Pons (tissue), 1 donor: Measurements from ENCODE around the gene HTT.

Experiments
- DNase-seq: peaks from one replicate; pipeline ENCODE4 v3.0.0-alpha.2; 2016; ENCODE audit warnings: low spot score

The HTT gene

DNA sequence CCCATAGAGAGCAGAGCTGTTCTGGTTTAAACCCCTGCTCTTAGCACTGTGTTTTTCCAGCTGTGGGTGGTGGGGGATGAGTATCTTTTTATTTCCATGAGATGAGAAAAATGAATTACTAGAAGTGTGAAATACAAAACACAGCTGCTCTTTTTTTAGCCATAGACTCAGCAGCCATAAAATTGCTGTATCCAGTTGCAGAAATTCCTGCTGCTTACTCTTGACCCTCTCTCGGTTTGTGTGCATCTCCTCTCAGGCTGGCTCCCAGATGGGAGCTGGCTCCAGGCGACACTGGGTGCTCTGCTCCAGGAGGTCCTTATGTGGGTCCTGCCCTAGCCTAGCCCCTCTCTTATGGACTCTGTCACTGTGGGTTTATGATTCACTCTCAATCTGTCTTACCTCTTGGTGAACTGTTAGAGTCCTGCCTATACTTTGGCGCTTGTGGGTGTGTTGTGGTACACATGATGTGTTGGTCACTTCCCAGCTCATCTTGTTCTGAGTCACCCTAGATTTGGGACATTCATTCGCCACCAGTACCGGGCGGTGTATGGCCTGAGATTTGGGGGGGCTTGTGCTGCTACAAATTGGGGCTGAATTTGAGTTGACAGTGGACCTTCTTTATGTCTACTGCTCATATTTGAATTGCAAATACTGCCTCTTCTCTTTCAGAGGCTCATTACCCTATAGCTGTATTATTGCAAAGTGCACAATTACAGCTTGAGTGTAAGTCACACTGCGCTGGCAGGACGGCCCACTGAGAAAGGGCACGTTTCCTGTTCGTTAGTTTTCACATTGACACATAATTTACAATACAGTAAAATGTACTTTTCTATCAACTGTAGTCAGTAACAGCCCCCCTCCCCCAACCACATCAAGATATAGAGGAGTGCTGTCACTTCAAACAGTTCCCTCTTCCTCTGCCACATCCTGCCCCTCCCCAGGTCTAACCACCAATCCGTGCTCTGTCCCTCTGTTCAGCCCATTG lies 127.5 kb downstream of the HTT start:
- no peak for DNase-seq

DNA sequence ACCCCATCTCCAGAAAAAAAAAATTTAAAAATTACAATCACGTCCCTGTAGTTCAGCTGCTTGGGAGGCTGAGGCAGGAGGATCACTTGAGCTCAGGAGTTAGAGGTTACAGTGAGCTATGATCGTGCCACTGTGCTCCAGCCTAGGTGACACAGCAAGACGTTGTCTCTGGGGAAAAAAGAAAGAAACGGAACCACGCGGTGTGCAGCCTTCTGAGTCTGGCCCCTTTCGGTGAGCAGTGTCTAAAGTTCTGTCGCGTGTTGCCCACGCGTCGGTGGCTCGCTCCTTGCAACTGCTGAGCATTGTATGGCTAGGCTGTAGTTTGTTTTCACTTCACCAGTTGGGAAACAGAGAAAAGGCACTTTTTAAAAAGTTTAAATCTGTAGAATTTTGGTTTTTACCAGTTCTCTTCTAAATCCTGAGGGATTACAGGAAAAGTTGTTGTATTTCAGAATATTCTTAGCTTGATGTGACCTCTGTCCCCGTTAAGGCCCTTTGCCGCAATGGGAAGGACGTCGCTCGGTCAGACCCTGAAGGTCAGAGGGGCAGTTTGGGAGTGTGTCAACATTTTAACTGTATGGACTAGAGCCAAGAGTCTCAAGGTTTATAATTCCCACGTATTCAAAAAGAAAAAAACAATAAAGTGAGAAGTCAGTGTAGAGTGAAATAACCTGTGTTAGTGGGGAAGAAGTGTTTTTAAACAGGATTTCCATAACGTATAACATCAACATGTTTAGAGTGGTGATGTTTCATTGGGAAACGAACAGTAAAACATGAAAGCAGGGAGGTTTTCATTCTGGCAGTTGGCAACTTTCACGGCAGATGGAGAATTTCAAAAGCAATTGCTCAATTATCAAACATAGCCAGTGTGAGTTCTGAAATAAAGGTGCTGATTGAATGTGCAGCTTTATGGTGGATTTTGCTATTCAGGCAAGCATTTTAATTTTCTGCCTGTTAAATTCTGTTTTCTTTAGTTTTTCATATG lies 128.6 kb downstream of the HTT start:
- DNase-seq, result no peak

- no peak for DNase-seq
Observed at GRCh38 chr4:3203971-3204431, 129.5 kb downstream of the HTT start.

GRCh38 chr4:3205995-3206394 lies 131.5 kb downstream of the HTT start:
- DNase-seq, result no peak

DNA sequence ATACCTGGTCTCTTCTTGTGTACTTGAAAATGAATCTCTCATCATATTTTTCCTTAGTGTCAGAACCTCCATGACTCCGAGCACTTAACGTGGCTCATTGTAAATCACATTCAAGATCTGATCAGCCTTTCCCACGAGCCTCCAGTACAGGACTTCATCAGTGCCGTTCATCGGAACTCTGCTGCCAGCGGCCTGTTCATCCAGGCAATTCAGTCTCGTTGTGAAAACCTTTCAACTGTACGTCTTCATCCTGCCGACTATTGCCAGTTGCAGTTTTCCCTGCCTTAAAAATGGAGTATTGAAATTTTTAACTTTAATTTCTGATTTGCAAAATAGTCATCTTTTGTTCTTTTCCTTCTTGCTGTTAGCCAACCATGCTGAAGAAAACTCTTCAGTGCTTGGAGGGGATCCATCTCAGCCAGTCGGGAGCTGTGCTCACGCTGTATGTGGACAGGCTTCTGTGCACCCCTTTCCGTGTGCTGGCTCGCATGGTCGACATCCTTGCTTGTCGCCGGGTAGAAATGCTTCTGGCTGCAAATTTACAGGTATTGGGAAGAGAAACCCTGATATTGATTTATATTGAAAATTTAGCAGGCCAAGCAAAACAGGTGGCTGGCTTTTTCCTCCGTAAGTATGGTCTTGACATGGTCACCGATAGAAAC lies 132.1 kb downstream of the HTT start:
- DNase-seq, result no peak

DNA sequence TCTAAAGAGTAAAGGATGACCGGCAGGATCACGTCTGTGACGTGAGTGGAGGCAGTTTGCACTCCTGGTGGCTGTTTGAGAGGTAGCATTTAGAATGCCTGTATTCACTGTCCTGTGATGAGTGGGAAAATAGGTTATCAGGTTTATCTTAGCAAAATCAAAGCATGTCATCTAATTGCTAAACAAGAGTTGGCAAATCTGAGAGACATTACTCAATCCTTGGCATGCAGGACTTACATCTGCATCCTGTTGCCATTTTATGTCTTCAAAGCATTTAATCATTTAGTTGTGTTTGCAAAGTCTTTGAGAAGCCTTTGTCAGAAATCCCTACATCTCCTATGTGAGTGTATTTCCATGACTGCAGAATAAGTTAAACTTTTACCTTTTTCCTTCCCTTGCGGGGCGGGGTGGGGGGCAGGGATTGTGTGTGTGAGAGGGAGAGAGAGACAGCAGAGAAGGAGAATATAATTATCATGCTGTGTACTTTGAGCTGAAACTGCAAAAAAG lies 133.1 kb downstream of the HTT start:
- no peak for DNase-seq

DNA sequence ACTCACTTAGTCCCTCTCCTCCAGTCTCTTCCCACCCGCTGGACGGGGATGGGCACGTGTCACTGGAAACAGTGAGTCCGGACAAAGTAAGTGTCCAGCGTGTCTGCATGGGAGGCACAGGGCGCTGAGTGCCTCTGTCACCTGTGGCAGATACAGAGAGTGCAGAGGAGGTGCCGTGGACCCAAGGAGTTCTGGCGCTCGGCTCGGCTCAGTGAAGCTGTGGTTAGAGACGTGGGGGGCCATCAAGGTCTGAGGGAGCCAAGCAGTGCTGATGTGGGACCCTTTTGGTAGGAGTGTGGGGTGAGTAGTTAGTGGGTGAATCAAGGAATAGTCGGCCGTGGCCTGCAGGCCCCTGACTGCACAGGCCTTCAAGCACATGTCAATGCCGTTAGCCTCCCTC lies 134.3 kb downstream of the HTT start:
- no peak for DNase-seq

GRCh38 chr4:3209551-3210325 lies 135.3 kb downstream of the HTT start:
- no peak for DNase-seq

- no peak for DNase-seq
Observed at GRCh38 chr4:3210467-3210866, 136.0 kb downstream of the HTT start.

- no peak for DNase-seq
Observed at GRCh38 chr4:3211866-3212265, 137.4 kb downstream of the HTT start.

DNA sequence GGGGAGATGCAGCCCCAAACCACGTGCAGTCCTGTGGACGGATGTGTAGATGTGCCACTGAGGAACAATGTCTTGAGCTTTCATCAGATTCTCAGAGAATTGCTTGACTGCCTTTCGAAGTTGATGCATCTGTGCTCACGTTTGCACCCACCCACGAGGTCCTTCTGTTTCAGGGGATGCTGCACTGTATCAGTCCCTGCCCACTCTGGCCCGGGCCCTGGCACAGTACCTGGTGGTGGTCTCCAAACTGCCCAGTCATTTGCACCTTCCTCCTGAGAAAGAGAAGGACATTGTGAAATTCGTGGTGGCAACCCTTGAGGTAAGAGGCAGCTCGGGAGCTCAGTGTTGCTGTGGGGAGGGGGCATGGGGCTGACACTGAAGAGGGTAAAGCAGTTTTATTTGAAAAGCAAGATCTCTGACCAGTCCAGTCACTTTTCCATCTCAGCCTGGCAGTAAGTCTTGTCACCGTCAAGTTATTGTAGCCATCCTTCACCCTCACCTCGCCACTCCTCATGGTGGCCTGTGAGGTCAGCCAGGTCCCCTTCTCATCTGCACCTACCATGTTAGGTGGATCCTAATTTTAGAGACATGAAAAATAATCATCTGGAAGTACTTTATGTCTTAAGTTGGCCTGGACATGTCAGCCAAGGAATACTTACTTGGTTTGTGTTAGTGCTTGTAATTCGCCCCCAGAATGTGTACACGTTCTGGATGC lies 138.1 kb downstream of the HTT start:
- no peak for DNase-seq

GRCh38 chr4:3213106-3213425 lies 138.6 kb downstream of the HTT start:
- no peak for DNase-seq

DNA sequence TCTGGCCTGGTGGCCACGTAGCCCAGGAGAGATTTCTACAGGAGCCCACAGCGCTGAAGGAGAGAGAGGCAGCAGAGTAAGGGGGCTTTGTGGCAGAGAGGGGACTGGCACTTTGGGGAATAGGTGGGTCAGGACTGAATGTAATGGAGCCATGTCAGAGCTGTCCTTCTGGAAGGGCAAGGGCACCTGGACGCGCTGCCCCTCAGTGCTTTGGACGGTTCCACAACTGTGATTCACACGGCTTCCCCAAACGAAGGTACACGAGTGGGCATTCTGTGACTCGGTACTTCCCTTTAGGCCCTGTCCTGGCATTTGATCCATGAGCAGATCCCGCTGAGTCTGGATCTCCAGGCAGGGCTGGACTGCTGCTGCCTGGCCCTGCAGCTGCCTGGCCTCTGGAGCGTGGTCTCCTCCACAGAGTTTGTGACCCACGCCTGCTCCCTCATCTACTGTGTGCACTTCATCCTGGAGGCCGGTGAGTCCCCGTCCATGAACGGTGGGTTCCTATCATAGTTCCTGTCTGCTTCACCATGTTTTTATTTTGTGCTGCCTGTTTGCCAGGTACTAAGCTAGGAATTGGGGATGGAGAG lies 139.3 kb downstream of the HTT start:
- no peak for DNase-seq

- no peak for DNase-seq
Observed at GRCh38 chr4:3215256-3215655, 140.8 kb downstream of the HTT start.

- no peak for DNase-seq
Observed at GRCh38 chr4:3215733-3216132, 141.3 kb downstream of the HTT start.

GRCh38 chr4:3217266-3217665 lies 142.8 kb downstream of the HTT start:
- DNase-seq, result no peak

- no peak for DNase-seq
Observed at GRCh38 chr4:3217771-3218170, 143.3 kb downstream of the HTT start.

DNA sequence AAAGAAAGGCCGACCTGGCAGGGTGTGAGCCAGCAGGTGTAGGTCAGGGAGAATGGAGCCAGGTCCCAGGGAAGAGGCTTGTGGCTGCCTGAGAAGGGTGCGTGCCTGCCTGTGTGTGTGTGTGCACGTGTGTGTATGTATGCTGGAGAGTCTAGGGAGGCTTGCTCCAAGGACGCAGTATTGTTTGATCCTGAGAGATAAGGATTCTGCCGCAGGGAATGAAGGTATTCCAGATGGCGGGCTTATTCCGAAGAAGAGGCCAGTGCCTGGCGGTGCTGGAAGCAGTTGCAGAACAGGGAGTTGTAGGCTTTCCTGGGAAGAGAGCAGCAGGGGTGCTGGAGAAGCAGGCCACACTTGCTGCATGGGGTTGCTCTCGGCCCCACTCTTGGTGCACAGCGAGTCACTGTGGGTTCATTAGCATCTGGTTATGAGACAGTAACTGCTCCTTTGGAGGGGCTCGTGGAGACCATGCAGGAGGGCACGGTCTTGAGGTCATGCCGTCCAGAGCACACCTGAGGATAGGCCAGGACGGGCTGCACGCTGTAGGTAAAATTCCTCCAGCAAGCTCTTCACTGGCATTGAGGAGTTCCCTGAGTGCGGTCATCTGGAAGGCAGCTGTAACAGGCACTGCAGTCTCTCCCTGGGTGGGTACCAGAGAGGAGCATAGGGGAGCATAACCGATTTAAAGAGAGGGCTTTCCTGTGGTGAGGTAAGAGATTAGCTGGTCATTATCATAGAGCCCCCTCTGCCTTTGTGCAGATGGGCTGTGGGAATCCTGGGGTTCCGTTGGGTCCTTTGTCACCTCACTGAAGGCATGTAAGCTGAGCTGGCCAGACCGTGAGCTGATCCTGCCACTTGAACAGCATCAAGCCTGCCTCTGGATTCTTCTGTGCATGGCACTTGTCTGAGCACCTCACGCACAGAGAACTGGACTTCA lies 144.6 kb downstream of the HTT start:
- no peak for DNase-seq
